Stomach smooth muscle (tissue), 2 donors: ENCODE data around the gene OTX1.
A peak's percentile ranks its signal among the peaks of the same experiment; 100 is the strongest.

Experiments used
- H3K27ac ChIP-seq: one replicate; pipeline ENCODE4 v1.7.0; 2013; ENCODE audit warnings: mild to moderate bottlenecking, low read length, inconsistent platforms
- H3K27me3 ChIP-seq, 2 donors: one replicate each; pipeline ENCODE4 v1.7.0; 2013; ENCODE audit warnings: low read length in 2 of 2; ENCODE audit not compliant: insufficient read depth in 2 of 2, control insufficient read depth in 1 of 2
- H3K36me3 ChIP-seq, 2 donors: one replicate each; pipeline ENCODE4 v1.7.0; 2013; ENCODE audit warnings: low read length in 2 of 2; ENCODE audit not compliant: control insufficient read depth in 2 of 2, insufficient read depth in 2 of 2
- H3K4me1 ChIP-seq: one replicate; pipeline ENCODE4 v1.7.0; 2013; ENCODE audit warnings: low read length; ENCODE audit not compliant: control insufficient read depth, insufficient read depth
- H3K4me3 ChIP-seq, 2 donors: one replicate each; pipeline ENCODE4 v1.7.0; 2013; ENCODE audit warnings: low read length in 2 of 2
- H3K9ac ChIP-seq, 2 donors: one replicate each; pipeline ENCODE4 v1.7.0; 2013; ENCODE audit warnings: low read length in 2 of 2, mild to moderate bottlenecking in 1 of 2
- H3K9me3 ChIP-seq, 2 donors: one replicate each; pipeline ENCODE4 v1.7.0; 2013; ENCODE audit warnings: low read length in 2 of 2; ENCODE audit not compliant: control insufficient read depth in 2 of 2
- donor health status: healthy.
- donor health status: Pancreatic carcinoma.

OTX1 gene

GRCh38 chr2:63053889-63054602 is 3.4 kb downstream of the OTX1 start:
- peaks cover 60% of the 10 kb centered on the region for H3K4me1 ChIP-seq
- H3K9me3 ChIP-seq = peaks cover 0 to 6% of the 10 kb centered on the region in 2 donors
- no peak overlapping the region for H3K9ac ChIP-seq
- no peak overlapping the region for H3K27ac ChIP-seq
- H3K27me3 ChIP-seq = peaks cover 91 to 97% of the 10 kb centered on the region in 2 donors
- no peaks in the 10 kb centered on the region for H3K36me3 ChIP-seq
- peak overlapping the region in 1 of 2 donors; percentile 44 for H3K4me3 ChIP-seq

- H3K9ac ChIP-seq = no peak overlapping the region
- H3K27me3 ChIP-seq = peaks cover 89 to 96% of the 10 kb centered on the region in 2 donors
- peak overlapping the region in 1 of 2 donors; percentile 8 for H3K4me3 ChIP-seq
- peaks cover 0 to 6% of the 10 kb centered on the region in 2 donors for H3K9me3 ChIP-seq
- H3K4me1 ChIP-seq = peaks cover 59% of the 10 kb centered on the region
- no peak overlapping the region for H3K27ac ChIP-seq
- H3K36me3 ChIP-seq = no peaks in the 10 kb centered on the region
Measured at GRCh38 chr2:63054841-63055225, 4.2 kb downstream of the OTX1 start.

GRCh38 chr2:63055226-63056106 is 4.8 kb downstream of the OTX1 start:
- H3K27ac ChIP-seq = no peak overlapping the region
- H3K9ac ChIP-seq = no peak overlapping the region
- H3K4me3 ChIP-seq = peak overlapping the region in 1 of 2 donors; percentile 40
- H3K36me3 ChIP-seq = no peaks in the 10 kb centered on the region
- H3K27me3 ChIP-seq = peaks cover 87 to 97% of the 10 kb centered on the region in 2 donors
- H3K4me1 ChIP-seq = peaks cover 53% of the 10 kb centered on the region
- H3K9me3 ChIP-seq = peaks cover 0 to 6% of the 10 kb centered on the region in 2 donors

GRCh38 chr2:63056107-63057050 is 5.7 kb downstream of the OTX1 start:
- Histone ChIP-seq H3K27ac (no peak overlapping the region), H3K4me1 (peaks cover 48% of the 10 kb centered on the region), H3K9ac (no peak overlapping the region), H3K4me3 (peak overlapping the region in 1 of 2 donors; percentile 40), H3K36me3 (no peaks in the 10 kb centered on the region), H3K27me3 (peaks cover 83 to 95% of the 10 kb centered on the region in 2 donors), H3K9me3 (peaks cover 0 to 6% of the 10 kb centered on the region in 2 donors)

GRCh38 chr2:63057249-63058143 is 6.9 kb downstream of the OTX1 start:
- H3K4me3 ChIP-seq = no peak overlapping the region
- H3K9me3 ChIP-seq = peaks cover 0 to 6% of the 10 kb centered on the region in 2 donors
- H3K27ac ChIP-seq = no peak overlapping the region
- no peak overlapping the region for H3K9ac ChIP-seq
- H3K4me1 ChIP-seq = peaks cover 48% of the 10 kb centered on the region
- peaks cover 72 to 91% of the 10 kb centered on the region in 2 donors for H3K27me3 ChIP-seq
- no peaks in the 10 kb centered on the region for H3K36me3 ChIP-seq

- Histone ChIP-seq H3K27ac (no peak overlapping the region), H3K36me3 (no peaks in the 10 kb centered on the region), H3K4me1 (peaks cover 43% of the 10 kb centered on the region), H3K4me3 (peak overlapping the region; percentile 35 to 42), H3K9me3 (peaks cover 0 to 3% of the 10 kb centered on the region in 2 donors), H3K9ac (no peak overlapping the region), H3K27me3 (peaks cover 65 to 88% of the 10 kb centered on the region in 2 donors)
Measured at GRCh38 chr2:63058144-63058920, 7.7 kb downstream of the OTX1 start.

GRCh38 chr2:63058921-63059792 is 8.5 kb downstream of the OTX1 start:
- H3K4me3 ChIP-seq = peak overlapping the region in 1 of 2 donors; percentile 40
- H3K27me3 ChIP-seq = peaks cover 61 to 87% of the 10 kb centered on the region in 2 donors
- no peaks in the 10 kb centered on the region for H3K36me3 ChIP-seq
- H3K9me3 ChIP-seq = no peaks in the 10 kb centered on the region
- H3K9ac ChIP-seq = no peak overlapping the region
- peaks cover 35% of the 10 kb centered on the region for H3K4me1 ChIP-seq
- H3K27ac ChIP-seq = no peak overlapping the region

- Histone ChIP-seq H3K27me3 (peaks cover 57 to 83% of the 10 kb centered on the region in 2 donors), H3K4me3 (no peak overlapping the region)
Measured at GRCh38 chr2:63059793-63060471, 9.3 kb downstream of the OTX1 start.

More at GRCh38 chr2:63059793-63060471, 9.3 kb downstream of the OTX1 start:
- H3K9ac ChIP-seq = no peak overlapping the region
- H3K36me3 ChIP-seq = no peaks in the 10 kb centered on the region
- no peak overlapping the region for H3K27ac ChIP-seq
- H3K9me3 ChIP-seq = no peaks in the 10 kb centered on the region
- H3K4me1 ChIP-seq = peaks cover 34% of the 10 kb centered on the region
